GM21360 (cell line): ENCODE measurements around the gene HBM.
"Not testable (repeated sequence)": the region's sequence is repeated elsewhere in the genome, so short reads cannot be mapped to it uniquely, and the experiment has no call there.

Experiments used
- ATAC-seq: cut with Tn5 transposase; IDR thresholded peaks from one replicate; pipeline ENCODE4 v1.9.1; 2021; ENCODE audit warnings: mild to moderate bottlenecking, moderate library complexity; ENCODE audit not compliant: unreplicated experiment

Gene HBM

DNA sequence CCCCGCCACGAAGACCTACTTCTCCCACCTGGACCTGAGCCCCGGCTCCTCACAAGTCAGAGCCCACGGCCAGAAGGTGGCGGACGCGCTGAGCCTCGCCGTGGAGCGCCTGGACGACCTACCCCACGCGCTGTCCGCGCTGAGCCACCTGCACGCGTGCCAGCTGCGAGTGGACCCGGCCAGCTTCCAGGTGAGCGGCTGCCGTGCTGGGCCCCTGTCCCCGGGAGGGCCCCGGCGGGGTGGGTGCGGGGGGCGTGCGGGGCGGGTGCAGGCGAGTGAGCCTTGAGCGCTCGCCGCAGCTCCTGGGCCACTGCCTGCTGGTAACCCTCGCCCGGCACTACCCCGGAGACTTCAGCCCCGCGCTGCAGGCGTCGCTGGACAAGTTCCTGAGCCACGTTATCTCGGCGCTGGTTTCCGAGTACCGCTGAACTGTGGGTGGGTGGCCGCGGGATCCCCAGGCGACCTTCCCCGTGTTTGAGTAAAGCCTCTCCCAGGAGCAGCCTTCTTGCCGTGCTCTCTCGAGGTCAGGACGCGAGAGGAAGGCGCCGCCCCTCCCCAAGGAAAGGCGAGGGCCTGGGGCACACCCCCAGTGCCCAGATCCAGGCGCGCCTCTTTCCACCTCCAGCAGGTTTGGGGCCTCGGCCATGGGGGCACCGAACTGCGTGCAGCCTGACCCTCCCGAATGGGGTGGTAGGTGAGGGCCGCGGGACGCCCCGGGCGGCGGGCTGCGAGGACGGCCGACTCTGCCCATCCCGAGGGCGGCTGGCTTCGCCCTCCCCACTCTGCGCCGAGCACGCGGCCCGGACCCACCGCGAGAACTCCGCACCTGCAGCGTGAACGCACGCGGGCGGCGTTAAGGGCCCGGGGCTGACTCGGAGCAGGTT lies 15.1 kb downstream of the HBM start:
- ATAC-seq, result no peak

DNA sequence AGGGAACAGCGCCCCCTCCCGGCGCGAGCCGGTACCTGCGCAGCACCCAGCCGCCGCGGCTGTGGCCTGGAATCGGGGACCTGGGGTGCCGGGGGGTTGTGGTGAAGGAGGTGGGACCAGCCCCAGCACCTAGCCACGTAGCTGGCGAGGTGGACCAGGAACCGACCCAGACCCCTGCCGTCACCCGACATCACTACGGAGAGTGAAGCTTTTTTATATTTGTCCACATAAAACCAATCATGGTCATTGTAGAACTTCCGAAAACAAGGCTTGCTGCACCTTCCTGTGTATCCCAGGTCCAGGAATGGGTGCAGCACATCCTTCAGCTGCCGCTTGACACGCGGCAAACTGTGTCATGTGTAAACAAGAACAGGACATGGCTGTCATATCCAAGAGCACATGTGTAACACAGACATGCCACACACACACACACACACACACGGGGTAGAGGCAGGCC lies 15.8 kb downstream of the HBM start:
- ATAC-seq, result no peak

DNA sequence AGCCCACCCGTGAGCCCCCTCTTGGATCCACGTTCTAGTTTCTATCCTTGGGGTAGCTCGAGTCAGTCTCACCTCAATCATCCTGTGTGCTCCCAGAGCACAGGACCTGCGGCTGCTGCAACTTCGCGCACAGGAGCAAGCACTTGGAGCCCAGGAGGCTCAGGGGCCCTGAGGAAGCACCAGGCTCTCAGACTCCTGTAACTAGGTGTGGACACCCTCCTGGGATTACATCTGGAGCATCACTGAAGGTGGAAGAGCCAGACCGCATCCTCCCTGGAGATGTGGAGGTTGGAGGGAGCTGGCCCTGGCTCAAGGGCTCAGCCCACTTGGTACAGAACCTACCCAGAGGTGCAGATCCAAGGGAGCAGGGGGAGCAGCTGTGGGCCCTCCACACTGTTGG lies 17.2 kb downstream of the HBM start:
- no peak for ATAC-seq

DNA sequence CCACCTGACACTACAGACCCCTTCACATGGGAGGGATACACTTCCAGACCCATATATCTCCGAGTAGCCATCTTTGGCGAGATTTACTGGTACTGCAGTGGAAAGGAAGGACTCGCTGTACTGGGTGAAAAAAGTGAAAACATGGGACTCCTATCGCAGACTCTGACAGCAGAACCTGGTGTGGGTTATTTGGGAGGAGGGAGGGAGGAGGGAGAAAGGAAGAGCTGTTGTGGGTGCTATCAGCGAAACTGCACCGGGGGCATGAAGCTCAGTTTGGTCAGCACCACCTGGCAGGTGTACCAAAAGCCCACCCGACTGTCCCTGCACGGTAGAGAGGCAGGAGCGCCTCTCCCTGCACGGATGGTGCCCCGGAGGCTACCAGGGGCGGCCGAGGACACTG lies 19.4 kb downstream of the HBM start:
- ATAC-seq, result no peak

DNA sequence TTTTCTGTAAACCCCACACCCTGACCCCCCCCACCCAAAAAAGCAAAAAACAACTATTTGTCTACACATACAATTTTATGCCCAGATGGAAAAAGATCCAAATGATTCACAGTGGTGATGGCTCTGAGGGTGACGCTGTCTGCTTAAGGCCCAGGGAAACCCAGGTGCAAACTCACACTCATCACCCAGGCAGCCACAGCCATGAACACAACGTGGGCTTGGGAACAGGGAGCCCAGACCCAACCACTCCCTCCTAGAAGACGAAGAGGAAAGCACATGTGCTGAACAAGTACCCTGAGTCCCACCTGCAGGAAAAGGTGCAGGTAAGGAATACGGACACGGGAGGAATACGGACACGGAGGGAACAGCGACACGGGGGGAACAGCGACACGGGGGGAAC lies 19.9 kb downstream of the HBM start:
- no peak for ATAC-seq

DNA sequence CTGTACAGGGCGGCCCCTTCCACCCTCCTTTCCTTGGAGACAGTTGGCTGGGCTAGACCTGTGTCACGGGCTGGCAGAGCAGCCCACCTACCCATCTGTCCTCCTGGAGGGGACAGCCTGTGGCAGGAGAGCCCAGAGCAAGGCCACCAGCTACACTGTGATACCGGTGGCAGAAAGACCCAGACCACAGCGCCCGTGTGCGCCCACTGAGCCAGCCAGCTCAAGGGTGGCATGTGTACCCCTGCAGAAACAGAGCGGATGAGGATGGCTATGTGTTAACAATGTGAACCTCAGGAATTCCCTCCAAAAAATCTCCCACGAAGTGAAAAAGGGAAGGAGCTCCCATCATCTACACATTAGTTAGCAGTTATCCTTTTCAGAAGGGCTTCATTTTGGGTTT lies 21.6 kb downstream of the HBM start:
- no peak for ATAC-seq

DNA sequence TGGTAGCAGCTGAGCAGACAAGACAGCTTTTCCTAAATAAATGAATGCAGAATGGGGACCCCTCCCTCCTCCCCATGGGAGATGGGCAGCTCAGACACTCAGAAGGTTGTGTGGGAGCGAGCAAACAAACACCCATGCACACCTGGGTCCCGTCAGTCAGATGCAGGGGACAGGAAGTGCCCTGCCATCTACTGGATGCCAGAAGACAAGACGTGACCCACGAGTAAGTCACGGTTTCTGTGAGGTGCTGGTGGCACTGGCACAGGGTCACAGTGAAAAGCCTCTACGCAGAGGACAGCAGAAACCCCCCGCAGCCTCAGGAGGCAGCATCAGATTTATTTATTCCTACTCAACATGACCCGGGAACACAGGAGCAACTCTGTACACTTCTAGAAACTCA lies 22.9 kb downstream of the HBM start:
- no peak for ATAC-seq

DNA sequence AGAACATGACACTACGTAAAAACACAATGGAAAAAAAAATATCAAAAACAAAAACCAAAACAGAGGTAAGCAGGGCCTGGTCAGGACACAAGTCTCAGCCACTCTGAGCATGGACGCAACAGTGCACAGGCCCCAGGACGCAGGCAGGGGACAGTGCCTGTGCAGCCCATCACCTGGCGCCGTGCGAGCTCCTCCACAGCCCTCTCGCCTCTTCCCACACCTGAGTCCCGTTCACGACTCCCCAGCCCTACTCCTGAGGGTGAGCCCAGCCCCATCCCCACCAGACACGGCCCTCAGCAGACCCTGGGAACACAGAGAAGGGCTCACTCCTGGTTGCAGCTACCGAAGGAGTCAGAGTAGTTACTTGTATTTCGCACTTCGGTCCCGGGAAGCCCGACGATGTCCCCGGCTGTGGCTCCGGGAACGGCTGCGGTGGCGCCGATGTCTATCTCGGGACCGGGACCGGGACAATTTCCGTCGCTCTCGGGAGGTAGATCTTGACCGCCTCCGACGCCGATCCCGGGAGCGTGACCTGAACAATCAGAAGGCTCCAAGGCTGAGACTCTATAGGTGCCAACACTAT lies 23.9 kb downstream of the HBM start:
- ATAC-seq, result no peak

DNA sequence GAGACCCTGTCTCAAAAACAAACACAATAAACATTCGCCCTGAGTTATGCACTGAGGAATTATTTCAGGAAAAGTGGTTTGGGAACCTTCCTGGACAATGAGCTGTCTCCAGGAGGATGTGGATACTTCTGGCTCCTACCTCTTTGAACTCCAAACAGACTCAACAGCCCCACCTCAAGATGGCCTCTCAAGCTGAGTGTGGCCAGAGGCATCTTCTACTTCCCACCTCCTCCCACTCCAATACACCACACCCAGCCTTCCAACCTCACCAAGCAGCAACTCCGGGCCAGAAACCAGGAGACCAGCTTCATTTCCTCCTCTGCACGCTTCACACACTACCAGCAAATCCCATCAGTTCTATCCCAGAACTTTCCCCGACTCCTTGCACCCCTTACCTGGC lies 26.1 kb downstream of the HBM start:
- ATAC-seq, result no peak

DNA sequence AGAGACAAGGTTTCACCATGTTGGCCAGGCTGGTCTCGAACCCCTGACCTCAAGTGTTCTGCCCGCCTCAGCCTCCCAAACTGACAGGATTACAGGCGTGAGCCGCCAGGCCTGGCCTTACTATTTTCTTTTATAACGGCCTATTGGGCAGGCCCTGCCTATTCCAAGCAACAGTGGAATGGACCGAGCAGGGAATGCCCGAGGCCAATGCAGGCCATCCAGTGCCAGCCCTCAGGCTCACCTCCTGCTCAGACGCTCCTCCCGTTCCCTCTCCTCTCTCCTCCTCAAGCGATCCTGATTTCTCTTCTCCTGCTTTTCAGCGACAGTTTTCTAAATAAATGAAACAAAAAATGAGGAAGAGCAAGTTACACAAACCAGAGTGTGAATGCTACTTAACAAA lies 26.9 kb downstream of the HBM start:
- no peak for ATAC-seq

DNA sequence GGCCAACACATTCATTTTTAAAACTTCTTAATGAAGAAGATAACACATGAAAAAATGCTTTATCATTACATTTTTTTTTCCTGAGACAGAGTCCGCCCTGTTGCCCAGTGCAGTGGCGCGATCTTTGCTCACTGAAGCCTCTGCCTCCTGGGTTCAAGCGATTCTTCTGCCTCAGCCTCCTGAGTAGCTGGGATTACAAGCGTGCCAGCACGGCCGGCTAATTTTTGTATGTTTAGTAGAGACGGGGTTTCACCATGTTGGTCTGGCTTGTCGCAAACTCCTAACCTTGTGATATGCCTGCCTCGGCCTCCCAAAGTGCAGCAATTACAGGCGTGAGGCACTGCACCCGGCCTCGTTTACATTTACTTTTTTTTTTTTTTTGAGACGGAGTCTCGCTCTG lies 27.7 kb downstream of the HBM start:
- no peak for ATAC-seq

DNA sequence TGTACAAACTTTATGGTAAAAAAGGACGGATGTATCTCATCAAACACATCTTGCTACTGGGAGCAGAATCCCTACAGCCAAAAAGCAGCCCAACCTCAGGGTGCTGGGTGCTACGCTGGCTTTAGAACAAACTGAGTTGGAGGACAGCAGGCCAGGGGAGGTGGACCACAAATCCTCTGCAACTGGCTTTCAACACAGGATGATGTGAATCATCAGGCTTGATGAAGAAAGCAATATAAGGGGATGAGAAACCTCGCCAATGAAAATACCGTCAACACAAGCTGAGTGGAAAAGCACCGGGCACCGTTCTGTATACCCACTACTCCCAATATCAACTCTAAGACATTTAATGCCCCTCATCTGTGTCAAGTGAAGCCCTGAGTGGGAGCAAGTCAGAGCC lies 28.7 kb downstream of the HBM start:
- no peak for ATAC-seq

DNA sequence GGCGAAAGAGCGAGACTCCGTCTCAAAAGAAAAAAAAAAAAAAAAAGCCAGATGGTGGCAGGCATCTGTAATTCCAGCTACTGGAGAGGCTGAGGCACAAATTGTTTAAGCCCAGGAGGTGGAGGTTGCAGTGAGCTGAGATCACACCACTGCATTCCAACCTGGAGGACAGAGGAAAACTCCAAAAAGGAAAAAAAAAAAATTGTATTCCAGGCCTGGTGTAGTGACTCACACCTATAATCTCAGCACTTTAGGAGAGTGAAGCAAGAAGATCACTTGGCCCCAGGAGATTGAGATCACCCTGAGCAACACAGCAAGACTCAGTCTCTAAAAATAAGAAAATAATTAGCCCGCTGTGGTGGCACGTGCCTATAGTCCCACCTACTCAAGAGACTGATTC lies 34.6 kb downstream of the HBM start:
- ATAC-seq, result no peak

DNA sequence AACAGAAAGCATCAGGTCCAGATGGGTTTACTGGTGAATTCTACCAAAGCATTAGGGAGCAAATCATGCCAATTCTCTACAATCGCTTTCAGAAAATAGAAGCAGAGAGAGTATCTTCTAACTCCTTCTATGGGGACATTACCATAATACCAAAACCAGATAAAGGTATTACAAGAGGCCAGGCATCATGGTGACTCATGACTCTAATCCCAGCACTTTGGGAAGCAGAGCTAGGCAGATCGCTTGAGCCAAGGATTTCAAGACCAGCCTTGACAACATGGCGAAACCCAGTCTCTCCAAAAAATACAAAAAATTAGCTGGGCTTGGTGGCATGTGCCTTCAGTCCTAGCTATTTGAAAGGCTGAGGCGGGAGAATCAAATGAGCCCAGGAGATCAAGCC lies 37.5 kb downstream of the HBM start:
- ATAC-seq, result no peak

DNA sequence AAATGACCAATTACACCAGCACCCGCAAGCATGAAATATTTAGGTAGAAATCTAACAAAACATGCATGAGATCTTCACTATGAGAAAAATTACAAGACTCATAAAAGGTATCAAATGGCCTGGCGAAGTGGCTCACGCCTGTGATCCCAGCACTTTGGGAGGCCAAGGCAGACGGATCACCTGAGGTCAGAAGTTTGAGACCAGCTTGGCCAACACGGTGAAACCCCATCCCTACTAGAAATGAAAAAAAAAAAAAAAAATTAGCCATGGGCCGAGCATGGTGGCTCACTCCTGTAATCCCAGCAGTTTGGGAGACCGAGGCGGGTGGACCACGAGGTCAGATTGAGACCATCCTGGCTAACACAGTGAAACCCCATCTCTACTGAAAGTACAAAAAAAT lies 38.3 kb downstream of the HBM start:
- ATAC-seq, result not testable (repeated sequence)

DNA sequence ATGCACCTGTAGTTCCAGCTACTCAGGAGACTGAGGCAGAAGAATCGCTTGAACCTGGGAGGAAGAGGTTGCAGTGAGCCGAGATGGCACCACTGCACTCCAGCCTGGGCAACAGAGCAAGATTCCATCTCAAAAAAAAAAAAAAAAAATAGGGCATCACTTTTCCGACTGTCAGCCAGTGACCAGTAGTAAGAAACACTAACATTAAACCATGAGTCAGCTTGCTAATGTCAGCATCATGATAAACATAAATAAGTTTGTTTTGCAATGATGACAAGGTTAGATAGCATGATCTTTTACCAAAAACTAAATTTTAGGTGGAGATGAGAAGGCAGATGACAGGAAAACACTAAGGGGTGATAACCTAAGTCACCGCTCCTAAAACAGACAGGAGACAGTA lies 43.6 kb downstream of the HBM start:
- not testable (repeated sequence) for ATAC-seq

DNA sequence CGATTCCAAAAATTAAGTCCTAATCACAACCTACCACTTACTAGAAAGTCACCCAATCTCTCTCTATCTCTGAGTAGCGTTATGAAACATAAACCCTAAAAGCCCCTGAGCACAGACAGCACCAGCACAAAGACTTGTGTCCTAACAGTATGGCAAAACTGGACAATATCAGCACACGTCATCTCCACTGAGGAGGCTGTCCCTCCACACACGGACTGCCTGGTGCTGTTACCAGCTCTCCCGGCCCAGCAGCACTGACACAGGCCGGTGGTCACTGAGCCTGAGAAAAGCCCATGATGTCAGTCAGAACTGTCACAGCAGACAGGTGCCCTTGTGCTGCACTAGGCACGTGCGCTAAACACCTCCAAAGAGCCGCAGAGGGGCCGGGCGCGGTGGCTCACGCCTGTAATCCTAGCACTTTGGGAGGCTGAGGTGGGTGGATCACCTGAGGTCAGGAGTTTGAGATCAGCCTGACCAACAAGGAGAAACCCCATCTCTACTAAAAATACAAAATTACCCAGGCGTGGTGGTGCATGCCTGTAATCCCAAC lies 45.9 kb downstream of the HBM start:
- not testable (repeated sequence) for ATAC-seq

DNA sequence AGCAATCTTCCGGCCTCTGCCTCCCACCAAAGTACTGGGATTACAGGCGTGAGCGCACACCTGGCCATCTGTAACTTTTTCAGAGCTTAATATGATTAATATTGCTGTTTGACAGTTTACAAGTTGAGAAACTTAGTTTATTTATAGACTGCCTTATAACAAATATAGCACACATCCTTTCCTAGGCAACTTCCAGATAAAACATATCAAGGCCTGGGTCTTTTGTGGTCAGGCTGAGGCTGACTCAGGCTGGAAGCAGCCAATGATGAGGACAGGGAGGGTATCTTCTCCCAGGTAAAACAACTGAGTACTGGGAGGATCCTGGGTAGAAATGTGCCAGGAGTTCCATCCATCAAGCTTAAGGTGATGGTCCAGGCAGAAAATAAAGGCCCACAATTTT lies 47.2 kb downstream of the HBM start:
- no peak for ATAC-seq
